A549 (cell line): Measurements from ENCODE around the gene UNC45B.

Experiments used
- EP300 ChIP-seq, 2 experiments: fragments of >200 bp; sonication (Bioruptor Twin); formaldehyde crosslinking; IDR thresholded peaks; 2 replicates in 1 of 2; 3 replicates in 1 of 2; pipeline ENCODE4 v1.6.1; 2016 to 2017
- JUN ChIP-seq, 2 experiments: fragments of >200 bp; sonication (Bioruptor Twin); formaldehyde crosslinking; IDR thresholded peaks; 2 replicates in 1 of 2; 3 replicates in 1 of 2; pipeline ENCODE4 v1.6.1; 2016 to 2017
- MYC ChIP-seq: IDR thresholded peaks from 2 replicates; pipeline ENCODE4 v1.6.1; 2012; ENCODE audit warnings: mild to moderate bottlenecking, inconsistent platforms, low read length, improper control_type of control experiment, borderline replicate concordance
- POLR2A ChIP-seq: IDR thresholded peaks from 2 replicates; pipeline ENCODE4 v1.6.1; 2012; ENCODE audit warnings: mild to moderate bottlenecking, low read length
- RAD21 ChIP-seq, 2 experiments: fragments of >200 bp in 1 of 2; sonication (Bioruptor Twin) in 1 of 2; formaldehyde crosslinking in 1 of 2; IDR thresholded peaks in 1 of 2; conservative IDR thresholded peaks in 1 of 2; 2 replicates in 1 of 2; 3 replicates in 1 of 2; pipeline ENCODE4 v1.6.1; 2012 to 2018; ENCODE audit warnings: inconsistent platforms in 1 of 2
- RNF2 ChIP-seq: fragments of 200-600 bp; sonication (generic); IDR thresholded peaks from 2 replicates; pipeline ENCODE4 v1.6.1; 2016; ENCODE audit warnings: low read depth, mild to moderate bottlenecking, antibody characterized with exemption, moderate library complexity, borderline replicate concordance
- ZSCAN20 ChIP-seq: fragments of 250-450 bp; sonication (Bioruptor Pico); IDR thresholded peaks from 2 replicates; pipeline ENCODE4 v1.8.0; 2022; ENCODE audit warnings: mild to moderate bottlenecking, moderate library complexity
- TF ChIP-seq, protein P1 (sequence below): fragments of >200 bp; sonication (Bioruptor Twin); formaldehyde crosslinking; IDR thresholded peaks from 3 replicates; pipeline ENCODE4 v1.5.1; 2016
- TF ChIP-seq, protein P2 (sequence below): fragments of 450-650 bp; IDR thresholded peaks from 2 replicates; pipeline ENCODE4 v1.6.1; 2014; ENCODE audit warnings: antibody characterized with exemption
- TF ChIP-seq, protein P3 (sequence below): IDR thresholded peaks from 2 replicates; pipeline ENCODE4 v1.6.1; 2012

DNA sequence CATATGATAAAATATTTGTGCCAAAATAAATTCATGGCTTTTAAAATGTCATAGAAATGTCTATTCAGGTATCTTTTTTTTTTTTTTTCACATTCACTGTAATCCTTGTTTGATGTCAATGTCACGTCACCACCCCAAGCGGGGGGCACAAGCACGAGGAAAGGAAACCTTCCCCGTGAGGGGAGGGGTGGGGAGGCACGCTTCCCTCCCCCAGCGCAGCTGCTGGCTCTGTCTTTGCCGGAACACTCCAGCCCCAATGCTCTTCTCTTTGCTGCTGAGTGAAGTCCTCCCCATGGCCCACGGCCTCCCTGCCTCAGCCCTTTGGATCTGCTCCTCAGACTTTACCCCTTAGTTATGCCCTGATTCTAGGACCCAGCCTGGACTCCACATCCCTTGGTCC lies 45.1 kb downstream of the UNC45B start:
- TF ChIP-seq, protein P1, sequence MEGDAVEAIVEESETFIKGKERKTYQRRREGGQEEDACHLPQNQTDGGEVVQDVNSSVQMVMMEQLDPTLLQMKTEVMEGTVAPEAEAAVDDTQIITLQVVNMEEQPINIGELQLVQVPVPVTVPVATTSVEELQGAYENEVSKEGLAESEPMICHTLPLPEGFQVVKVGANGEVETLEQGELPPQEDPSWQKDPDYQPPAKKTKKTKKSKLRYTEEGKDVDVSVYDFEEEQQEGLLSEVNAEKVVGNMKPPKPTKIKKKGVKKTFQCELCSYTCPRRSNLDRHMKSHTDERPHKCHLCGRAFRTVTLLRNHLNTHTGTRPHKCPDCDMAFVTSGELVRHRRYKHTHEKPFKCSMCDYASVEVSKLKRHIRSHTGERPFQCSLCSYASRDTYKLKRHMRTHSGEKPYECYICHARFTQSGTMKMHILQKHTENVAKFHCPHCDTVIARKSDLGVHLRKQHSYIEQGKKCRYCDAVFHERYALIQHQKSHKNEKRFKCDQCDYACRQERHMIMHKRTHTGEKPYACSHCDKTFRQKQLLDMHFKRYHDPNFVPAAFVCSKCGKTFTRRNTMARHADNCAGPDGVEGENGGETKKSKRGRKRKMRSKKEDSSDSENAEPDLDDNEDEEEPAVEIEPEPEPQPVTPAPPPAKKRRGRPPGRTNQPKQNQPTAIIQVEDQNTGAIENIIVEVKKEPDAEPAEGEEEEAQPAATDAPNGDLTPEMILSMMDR: no peak
- TF ChIP-seq, protein P2, sequence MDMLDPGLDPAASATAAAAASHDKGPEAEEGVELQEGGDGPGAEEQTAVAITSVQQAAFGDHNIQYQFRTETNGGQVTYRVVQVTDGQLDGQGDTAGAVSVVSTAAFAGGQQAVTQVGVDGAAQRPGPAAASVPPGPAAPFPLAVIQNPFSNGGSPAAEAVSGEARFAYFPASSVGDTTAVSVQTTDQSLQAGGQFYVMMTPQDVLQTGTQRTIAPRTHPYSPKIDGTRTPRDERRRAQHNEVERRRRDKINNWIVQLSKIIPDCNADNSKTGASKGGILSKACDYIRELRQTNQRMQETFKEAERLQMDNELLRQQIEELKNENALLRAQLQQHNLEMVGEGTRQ: no peak
- TF ChIP-seq POLR2A: no peak
- no peak for TF ChIP-seq JUN (IDR thresholded peaks at IDR 0.05)
- TF ChIP-seq EP300 (IDR thresholded peaks at IDR 0.05): no peak
- no peak for TF ChIP-seq ZSCAN20
- TF ChIP-seq RNF2: no peak
- TF ChIP-seq MYC: no peak
- TF ChIP-seq, protein P3, sequence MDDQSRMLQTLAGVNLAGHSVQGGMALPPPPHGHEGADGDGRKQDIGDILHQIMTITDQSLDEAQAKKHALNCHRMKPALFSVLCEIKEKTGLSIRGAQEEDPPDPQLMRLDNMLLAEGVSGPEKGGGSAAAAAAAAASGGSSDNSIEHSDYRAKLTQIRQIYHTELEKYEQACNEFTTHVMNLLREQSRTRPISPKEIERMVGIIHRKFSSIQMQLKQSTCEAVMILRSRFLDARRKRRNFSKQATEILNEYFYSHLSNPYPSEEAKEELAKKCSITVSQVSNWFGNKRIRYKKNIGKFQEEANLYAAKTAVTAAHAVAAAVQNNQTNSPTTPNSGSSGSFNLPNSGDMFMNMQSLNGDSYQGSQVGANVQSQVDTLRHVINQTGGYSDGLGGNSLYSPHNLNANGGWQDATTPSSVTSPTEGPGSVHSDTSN: no peak
- TF ChIP-seq RAD21 (conservative IDR thresholded peaks at IDR 0.05 in 1 of 2, IDR thresholded peaks at IDR 0.05 in 1 of 2): no peak
